Breast epithelium (tissue), 3 donors: ENCODE results near the gene KRTAP6-1.

Experiments
- CTCF ChIP-seq, 3 donors: fragments of 450-650 bp; IDR thresholded peaks; one replicate each; pipeline ENCODE4 v1.5.1; 2016 to 2017; ENCODE audit warnings: antibody characterized with exemption in 3 of 3, mild to moderate bottlenecking in 3 of 3, moderate library complexity in 3 of 3
- POLR2A ChIP-seq: fragments of 450-650 bp; IDR thresholded peaks from one replicate; pipeline ENCODE4 v1.6.1; 2016; ENCODE audit warnings: antibody characterized with exemption, mild to moderate bottlenecking, moderate library complexity

- TF ChIP-seq CTCF (IDR thresholded peaks at IDR 0.05) (no peak), POLR2A (no peak)
These were observed 11.9 kb upstream of the KRTAP6-1 start for GRCh38 chr21:30625449-30626165.
